Measurements from ENCODE around the gene DDX3X.

DDX3X gene

GRCh38 chrX:41412261-41413081 lies 78.5 kb downstream of the DDX3X start:
- Histone ChIP-seq H3K27ac (ENCODE audit: low read depth, low read length) (no peak overlapping the region), H3K9me3 (ENCODE audit: control insufficient read depth, insufficient read depth, low read depth, low read length) (peaks cover 8% of the 10 kb centered on the region), H3K27me3 (ENCODE audit: control insufficient read depth, insufficient read depth, low read length) (no peaks in the 10 kb centered on the region), H3K4me1 (ENCODE audit: control insufficient read depth, insufficient read depth, low read length) (no peaks in the 10 kb centered on the region), H3K36me3 (ENCODE audit: control insufficient read depth, insufficient read depth, low read length) (no peaks in the 10 kb centered on the region), H3K9ac (ENCODE audit: low read length) (no peak overlapping the region), H3K4me3 (ENCODE audit: low read depth, low read length) (no peak overlapping the region)
